NCI-H82 treated with DMSO at 0.1 percent for 48 hours (cell line): ENCODE data around the gene C3orf70.

Experiments
- DNase-seq: peaks from one replicate; lab custom pipeline; 2025; ENCODE audit not compliant: unreplicated experiment; lab: John Stamatoyannopoulos, UW

C3orf70 gene

DNA sequence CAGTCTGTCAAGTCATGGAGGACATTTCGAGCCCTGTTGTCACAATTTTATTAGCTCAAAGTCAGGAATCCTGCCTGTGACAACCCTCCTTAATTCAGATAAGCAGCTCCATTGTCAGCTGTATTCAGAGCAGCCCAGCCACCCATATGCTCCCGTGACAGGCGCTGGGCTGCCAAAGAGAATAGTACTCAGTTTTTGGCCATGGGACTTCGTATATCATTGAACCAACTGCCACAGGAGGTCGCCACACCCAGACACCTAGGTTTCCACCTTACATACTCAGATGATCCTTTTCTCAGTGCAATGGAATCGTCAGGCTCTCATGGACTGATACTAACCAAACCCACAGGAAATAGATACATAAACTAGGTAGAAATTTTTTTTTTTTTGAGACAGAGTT lies 100.2 kb downstream of the C3orf70 start:
- DNase-seq = no peak

DNA sequence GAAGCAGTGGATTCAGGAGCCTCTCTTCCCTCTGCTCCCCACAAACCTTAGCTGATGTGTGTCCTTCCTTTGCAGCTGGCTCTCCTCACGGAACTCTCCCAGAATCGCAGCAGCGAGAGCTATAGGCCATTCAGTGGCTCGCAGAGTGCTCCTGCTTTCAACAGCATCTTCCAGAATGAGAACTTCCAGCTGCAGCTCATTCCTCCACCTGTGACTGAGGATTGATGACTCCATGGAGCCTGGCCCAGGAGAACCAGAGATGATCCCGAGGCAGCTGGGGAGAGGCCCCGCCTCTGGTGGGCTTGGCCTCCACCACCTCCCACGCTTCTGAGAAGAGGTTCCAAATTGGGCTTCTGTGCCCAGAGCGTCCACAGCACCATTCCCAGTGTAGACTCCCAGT lies 101.1 kb downstream of the C3orf70 start:
- DNase-seq = no peak

DNA sequence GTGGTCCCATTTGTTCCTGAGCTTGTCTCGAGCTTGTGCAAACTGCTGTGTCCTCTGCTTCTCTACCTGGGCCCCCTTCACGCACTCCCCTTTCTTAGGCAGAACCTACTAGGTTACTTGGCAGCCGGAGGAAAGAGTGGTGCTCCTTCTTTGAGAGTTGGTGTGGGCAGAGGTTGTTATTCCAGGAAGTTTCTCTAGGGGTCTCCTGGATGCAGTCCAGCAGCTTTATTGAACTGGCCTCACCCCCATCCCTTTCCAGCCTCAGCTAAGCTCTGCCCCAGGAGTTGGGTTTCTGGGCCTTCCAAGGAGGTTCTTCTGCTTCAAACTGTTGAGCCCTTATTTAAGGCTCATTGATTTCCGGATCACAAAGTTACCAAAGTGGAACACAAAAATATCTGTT lies 103.2 kb downstream of the C3orf70 start:
- no peak for DNase-seq

DNA sequence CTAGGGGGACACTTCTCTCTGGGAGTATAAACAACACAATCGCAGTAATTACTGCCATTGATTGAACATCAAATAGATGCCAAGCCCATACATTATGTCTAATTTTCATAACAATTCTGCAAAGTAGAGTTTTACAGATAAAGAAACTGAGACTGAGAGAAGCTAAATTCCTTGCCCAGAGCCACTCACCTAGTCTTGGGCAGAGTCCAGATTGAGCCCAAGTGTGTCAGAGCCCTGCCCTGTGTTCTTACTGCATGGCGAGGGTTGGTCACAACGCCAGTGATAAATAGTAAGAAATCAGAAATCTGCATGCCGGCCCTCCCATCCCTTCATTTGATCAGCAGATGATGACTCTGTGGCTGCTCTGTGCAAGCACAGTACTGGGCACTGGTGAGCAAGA lies 106.3 kb downstream of the C3orf70 start:
- no peak for DNase-seq

DNA sequence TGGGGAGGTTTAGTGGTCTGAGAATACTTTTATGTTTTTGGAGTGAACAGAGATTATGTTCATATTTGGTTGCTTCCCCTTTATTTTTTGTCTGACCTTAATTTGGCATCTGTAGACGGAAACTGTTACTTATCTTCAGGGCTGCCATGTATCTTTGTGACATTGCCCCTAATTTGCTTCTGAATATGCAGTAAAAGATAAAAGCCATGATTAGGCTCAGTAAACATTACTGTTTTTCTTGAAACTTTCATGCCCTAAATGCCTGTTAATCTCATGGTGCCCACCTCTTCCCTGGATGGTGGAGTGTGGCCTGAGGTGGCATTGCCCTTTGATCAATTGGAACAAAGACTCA lies 106.7 kb downstream of the C3orf70 start:
- no peak for DNase-seq

DNA sequence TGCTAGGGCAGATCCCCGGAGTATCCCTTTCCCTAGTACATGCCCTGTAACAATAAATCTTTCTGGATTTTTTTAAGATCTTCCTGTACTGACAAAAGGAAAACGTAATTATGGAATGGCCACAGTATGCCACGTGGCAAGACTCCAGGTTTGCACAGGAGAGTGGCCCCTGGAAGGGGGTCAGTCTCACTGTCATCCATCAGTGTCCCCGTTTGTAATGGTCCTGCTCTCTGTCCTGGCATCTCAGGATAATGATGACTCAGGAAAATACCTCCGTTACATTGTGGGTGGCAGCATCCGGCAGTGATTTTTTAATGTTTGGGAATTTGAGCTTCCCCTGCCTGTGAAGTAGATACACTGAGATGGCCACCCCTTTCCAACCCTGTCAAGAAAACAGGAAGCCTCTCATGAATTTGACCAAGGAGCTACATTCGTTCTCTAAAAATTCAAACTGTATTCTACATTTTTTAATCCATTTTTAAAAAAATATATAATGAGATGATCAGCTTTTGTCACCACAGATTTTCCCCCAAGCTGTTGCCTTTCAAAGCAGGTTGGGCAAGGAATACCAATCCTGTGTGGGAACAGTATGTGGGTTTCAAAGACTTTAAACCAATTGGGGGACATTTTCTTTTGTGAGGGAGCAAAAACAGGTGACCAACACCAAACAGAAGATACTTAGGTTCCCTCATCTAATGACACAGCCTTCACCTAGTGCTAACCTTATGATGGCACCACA lies 110.4 kb downstream of the C3orf70 start:
- DNase-seq = no peak

DNA sequence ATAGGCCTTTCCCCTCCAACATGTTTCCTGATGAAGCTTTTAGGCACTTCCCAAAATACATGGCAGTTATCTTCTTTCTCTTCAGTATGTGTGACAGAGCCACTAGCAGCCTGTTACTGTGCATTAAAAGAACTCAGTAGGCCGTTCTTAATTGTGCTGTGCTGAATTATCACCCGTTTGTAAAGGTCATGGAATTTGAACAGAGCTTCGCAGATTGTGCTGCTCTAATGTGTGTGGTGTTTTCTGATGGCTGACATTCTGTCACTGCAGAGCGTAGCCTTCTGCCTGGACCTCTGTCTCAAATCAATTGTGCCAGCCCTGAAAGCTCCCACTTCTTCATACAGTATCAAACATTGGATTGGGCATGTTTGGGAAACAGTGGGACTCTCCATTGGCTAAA lies 111.3 kb downstream of the C3orf70 start:
- no peak for DNase-seq

DNA sequence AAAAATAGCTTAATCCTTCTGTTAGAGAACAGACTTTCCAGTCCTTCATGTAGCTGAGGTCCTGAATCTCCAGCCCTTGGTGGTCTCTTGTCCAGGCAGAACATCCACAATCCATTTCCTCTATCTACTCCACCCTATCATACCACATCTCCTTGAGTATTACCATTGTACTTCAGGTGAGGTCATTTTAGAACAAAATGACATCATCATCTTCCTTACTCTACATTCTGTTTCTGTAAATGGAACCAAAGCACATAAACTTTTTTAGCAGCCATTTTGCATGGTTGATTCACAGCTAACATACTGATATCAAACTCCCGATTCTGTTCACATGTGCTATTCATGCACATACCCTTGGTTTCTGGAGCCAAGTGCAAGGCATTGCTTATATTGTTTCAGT lies 112.4 kb downstream of the C3orf70 start:
- DNase-seq = no peak

DNA sequence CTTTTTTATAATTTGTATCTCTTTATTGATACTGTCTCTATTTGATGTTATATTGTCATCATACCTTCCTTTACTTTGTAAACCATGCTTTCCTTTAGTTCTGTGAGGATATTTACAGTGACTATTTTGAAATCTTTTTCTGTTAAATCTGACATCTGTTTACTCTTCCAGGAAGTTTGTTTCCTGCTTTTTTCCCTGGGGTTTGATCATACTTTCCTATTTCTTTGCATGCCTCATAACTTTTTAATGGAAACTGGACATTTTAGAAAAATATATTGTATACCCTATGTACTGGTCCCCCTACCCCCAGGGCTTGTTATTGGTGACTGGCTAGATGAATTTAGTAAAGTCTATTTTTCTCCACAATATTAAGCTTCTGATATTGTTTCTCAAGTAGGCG lies 115.1 kb downstream of the C3orf70 start:
- DNase-seq = no peak

DNA sequence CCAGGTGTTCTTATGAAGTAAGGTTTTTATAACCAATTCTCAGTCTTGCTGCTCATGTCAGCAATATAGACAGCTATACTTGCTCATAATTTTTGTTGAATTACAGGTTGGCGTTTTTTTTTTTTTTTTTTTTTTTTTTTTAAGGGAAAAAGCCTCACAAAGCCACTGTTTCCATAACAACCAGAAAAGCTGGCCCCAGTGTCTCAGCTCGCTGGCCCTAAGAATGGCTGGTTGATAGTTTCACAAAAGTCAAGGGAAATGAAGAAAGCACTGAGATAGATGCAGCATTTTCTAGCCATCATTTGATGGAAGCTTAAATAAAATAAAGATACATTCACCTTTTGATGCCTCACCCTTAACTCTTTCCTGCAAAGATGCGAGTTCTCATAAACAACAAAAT lies 121.9 kb downstream of the C3orf70 start:
- no peak for DNase-seq

DNA sequence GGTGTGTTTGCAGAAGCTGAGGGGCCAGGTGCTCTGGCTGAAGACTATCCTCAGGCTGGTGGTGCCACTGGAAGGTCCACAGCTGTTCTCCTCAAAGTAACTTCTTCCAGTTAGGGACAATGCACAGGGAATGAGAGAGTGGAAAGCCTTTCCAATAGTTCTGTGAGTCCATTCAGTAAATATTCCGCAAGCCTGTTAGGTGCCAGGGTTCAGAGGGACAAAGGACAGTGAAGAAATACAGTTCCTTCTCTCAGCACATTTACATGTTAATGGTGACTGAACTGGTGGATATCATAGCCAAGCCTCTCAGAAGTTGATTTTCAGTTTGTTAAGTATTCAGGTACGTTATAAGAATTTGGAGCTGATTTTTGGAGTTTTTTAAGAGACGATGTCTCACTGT lies 122.5 kb downstream of the C3orf70 start:
- DNase-seq = no peak

DNA sequence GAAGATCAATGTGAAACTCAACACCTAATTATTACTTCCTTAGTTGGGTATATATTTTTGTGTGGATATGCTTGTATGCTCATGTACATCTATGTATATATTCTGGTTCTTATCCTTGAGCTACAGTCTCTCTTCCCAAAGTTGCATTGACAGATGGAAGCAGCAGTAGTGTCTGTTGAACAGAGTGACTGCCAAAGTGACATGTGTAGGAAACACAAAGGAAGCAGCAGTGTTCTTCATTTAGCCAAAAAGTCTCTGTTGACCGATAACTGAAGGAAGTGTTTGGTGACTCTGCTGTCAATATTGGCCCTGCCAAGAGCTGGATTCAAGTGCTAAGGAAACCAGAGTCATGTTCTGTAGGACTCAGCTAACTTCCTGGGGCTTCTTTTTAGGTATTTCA lies 123.8 kb downstream of the C3orf70 start:
- no peak for DNase-seq

DNA sequence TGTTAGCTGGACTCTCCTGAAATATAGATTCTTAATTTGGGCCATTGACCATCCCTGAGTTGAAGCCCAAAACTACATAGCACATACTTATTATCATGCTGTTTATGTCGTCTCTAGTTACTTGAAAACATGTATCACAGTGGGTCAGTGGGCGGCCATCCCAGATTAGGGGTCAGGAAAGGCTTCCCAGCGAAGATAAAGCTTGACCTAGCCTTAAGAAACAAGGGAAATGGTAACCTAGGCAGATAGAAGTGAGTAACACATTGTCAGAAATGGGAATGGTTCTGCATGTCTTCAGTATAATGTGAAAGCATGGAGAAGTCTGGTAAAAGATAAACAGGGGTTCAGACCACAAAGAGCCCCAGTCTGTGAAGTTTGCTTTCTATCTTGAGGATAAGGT lies 124.7 kb downstream of the C3orf70 start:
- DNase-seq = no peak
